GM19395 (cell line): ENCODE data around the gene RASGRP3.
A peak's percentile ranks its signal among the peaks of the same experiment; 100 is the strongest.

ENCODE experiments used
- ATAC-seq: cut with Tn5 transposase; IDR thresholded peaks from one replicate; pipeline ENCODE4 v1.9.1; 2021; ENCODE audit warnings: mild to moderate bottlenecking, moderate library complexity; ENCODE audit not compliant: unreplicated experiment

RASGRP3 gene

DNA sequence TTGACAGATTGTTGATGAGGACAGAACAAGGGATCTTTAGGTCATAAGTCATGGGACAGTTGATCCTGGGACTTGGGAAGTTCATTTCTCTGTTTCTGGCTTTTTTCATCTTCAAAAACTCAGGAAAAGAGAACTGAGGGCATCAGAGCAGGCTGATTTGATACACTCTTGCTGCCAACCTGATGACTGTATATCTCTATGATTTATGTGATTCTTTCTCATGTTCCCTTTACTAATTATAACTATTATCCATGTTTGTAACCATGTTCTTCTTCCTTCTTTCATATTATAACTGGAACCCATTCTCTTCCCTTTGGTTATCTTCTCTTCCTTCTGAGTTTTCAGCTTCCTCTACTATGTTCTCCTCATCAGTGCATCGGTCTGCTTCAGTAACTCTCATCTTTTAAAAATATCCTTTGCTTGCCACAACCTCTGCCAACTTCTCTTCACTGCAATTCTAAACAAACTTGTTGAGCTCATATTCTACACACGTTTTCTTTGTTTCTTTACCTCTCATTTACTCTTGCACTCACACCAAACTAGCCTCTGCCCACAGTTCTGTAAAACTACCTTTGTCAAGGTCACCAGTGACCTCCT, 13.5 kb downstream of the RASGRP3 start:
- no peak for ATAC-seq

DNA sequence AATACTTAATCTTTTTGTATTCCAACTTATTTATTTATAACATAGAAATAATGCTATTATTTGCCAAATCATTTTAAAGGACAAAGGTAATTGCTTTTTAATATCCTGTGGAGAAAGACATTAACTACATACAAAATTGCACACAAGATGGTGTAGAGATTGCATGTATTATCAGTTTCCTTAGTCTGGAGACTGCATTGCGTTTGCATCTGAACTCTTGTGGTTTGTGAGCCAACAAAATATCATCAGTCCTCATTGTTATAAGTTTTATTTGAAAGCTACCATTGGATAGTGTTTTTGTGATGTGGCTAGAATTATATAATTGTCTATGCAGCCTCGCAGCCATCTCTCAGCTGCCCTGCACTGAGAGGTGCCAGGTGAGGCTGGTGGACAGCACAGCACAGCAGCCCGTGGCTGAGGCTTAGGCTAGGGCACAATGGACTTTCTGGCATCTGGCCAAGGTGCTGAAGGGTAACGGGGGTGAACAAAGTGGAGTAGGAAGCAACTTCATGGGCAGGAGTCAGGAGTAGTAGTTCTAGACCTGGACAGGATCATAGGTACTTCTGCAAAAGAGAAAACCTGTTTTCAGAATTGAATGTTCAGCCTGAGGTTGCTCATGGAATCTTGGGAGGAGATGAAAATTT, 15.1 kb downstream of the RASGRP3 start:
- ATAC-seq: no peak

DNA sequence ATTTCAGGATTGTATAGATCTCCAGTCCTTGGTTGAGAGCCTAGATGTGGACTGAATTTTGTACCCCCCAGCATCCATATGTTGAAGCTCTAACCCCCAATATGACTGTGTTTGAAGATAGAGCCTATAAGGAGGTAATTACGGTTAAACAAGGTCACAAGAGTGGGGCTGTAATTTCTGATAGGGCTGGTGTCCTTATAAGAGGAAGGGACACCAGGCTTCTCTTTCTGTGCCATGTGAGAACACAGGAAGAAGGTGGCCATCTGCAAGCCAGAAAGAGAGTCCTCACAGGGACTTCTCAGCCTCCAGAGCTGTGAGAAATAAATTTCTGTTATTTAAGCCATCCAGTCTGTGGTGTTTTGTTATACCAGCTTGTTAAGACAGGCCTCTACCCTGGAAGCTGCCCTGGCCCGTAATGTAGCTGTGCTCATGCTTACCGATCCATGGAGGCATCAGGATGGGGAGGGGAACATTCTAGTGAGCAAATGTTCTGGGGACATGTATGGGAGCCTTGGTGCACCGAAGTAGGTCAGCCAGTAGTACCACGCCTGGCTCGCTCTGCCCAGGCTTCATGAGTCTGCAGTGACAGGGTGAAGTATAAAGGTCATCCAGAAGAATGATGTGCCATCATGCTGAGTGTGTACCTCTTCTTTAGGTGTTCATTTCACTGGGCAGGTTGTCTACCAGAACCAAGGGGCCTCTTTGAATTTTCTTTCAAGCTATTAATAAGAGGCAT, 16.1 kb downstream of the RASGRP3 start:
- ATAC-seq: no peak

DNA sequence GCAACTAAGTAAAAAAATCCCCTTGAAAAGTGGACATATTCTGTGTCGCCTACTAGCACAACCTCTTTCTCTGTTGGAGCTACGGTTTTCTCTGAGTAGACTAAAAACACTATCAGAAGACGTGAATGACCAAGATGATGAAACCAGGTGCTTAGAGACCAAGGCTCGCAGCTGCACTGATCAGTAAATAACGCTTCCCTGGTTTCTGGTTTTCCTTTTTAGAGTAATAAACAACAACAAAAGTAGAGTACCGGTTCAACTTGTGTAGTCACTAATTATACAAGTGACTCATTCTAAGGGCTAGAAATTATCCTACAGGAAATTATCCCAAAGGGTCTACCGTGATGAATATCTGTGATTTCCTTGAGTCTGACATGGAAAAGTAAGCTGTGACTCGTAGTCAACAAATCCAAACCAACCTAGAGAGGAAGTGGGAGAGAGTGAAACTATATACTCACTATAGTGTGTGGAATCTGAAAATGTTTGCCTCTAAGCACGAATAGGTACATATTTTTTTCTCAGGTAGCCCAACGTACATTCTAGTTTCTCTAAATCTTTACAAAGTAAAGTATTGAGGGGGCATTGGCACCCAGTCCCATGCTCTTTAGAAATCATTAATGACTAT, 17.8 kb downstream of the RASGRP3 start:
- ATAC-seq: peak; percentile 67

DNA sequence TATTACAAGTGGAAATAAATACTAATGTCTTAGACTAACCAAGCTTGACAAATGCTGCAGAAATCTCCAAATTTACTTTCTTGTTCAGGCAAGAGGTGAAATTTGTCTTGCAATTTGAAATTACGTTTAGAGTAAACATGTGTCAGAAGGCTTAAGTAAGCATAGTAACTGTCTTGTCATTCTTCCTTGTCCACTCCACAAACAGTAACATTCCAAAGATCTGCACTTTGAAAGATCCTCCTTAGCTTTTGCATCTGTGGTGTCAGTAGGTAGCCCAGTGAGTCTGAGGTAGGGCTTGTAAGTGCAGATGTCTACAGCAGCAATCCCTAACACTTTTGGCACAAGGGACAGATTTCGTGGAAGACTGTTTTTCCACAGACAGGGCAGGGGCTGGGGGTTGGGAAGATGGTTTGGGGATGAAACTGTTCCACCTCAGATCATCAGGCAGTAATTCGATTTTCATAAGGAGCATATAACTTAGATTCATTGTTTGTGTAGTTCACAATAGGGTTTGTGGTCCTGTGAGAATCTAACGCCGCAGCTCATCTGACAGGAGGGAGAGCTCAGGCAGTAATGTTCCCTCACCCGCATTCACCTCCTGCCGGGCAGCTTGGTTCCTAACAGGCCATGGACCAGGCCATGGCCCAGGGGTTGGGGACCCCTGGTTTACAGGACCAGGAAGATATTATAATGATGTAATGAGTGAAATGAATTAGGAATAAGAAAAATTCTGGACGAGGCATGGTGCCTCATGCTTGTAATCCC, 18.6 kb downstream of the RASGRP3 start:
- ATAC-seq: peak; percentile 2

DNA sequence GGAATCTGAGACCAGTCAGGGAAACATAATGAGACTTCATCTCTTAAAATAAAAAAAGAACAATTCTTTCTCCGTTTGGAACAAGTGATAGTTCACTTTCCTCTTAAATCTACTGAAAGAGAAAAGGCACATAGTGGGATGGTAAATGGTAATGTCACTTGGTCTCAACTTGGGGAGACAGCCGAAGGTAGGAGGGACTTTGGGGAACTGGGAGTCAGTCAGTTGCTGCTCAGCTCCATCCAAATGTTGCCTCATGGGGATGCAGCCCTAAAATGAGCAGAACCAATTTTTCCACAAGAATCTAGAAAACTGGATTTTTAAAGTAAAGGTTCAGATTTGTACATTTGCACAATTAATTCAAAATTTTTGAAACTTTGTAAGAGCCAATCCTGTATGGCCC, 19.2 kb downstream of the RASGRP3 start:
- ATAC-seq: no peak

DNA sequence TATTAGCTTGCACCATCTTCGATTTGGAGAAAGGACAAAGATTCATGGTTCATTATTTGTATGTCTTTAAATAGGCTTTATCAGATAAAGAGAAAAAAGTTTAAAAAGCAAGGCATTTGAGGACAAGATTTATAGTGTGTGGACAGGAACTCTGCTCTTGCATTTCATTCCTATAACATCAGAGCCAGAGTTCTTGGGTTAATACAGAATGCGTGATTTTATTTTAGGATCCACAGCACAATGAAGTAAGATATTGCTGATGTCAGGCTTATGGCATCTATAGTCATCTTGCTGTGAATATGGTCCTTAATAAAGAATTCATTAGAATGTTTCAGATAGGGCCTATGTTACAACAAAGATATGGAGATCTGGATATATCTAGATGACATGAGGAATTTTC, 19.7 kb downstream of the RASGRP3 start:
- no peak for ATAC-seq

DNA sequence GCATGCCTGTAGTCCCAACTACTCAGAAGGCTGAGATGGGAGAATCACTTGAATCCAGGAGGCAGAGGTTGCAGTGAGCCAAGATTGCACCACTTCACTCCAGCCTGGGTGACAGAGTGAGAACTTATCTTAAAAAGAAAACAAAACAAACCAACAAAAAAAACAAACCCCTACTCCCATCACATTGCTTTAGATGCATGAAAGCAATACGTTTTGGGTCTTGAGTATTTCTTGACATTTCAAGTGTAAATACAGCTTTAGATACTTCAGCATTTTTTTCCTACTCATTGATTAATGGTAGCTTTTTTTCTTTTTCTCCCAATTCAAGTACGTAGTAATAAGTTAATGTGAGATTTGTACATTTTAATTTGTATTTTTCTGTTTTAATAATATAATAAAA, 20.3 kb downstream of the RASGRP3 start:
- ATAC-seq: no peak

DNA sequence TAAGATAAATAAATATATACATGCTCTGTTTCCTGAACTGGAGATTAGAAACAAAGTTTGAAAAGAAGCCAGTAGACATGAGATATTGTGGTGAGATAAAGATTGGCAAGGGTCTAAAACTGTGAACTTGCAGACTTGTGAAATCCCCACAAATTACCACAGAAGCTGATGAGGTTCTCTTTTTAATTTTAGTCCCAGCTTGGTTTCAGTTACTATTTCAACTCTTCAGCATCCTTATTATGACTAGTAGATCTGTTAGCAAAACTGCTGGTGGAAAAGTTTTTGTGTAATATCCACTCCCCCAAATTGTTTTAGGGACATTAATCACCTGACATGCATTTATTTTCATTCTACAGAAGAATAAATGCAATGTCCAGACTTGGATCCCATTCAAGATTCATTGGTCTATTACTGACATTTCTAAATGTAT, 20.8 kb downstream of the RASGRP3 start:
- peak; percentile 47 for ATAC-seq

DNA sequence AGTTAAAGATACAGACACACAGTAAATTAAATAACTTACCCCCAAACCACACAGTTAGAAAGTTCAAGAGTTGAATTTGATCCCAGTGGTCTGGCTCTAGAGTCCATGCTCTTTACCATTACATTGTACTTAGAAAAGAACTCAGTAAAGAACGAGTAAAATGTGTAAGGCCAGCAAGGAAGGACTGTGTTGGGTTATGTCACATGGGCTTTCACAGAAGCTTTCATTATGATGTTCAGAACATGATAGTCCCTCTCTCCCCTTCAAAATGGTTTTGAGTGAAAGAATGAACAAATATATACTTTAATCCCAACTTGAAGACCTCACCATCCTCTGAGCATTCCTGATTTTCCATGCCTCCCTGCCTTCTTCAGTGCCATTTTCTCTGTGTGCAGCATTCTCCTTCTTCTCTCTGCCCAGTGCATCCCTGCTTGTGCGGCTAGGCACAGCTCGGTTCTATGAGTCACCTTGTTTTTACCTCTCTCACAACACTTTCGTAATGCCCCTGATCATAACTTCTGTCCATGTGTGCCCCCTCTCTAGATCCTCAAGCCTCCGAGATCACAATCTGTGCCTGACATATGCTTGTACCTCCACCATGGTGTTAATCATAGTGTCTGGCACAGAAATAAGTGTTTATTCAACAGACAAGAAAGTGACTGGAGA, 22.0 kb downstream of the RASGRP3 start:
- peak; percentile 32 for ATAC-seq

DNA sequence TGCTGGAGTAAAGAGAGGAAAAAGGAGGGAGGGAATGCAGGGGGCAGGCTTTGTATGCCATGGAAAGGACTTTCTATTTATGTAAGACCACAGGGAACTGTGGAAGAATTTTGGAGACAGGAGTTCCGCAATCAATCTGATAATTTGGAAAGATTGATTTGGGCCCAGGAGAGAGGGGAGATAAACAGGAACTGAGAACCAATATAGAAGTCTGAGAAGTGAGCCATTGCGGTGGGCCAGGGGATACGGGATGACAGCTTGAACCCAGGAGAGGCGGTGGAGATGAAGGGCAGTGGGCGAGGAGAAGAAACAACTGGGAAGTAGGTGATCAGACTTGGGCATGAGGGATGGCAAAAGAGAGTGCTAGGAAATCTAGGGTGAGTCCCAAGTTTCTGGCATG, 23.7 kb downstream of the RASGRP3 start:
- ATAC-seq: no peak

DNA sequence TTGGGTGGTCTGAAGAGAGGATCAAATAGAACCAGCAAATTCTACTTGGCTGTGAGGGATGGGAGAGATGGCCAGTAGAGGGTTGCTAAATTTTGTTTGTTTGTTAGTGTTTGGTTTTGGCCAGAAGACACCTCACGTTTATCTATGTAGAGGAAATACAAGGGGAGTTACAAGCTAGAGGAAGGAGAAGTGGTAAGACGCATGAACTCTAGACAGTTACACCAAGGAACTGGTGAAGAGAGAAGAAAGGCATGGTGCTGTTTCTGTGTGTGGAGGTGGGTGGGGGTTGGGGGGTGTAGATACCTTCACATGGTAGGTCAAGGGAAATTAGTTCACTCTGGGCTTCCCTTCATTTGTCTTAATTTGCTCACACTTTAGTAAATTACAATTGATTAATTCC, 25.6 kb downstream of the RASGRP3 start:
- ATAC-seq: peak; percentile 23

DNA sequence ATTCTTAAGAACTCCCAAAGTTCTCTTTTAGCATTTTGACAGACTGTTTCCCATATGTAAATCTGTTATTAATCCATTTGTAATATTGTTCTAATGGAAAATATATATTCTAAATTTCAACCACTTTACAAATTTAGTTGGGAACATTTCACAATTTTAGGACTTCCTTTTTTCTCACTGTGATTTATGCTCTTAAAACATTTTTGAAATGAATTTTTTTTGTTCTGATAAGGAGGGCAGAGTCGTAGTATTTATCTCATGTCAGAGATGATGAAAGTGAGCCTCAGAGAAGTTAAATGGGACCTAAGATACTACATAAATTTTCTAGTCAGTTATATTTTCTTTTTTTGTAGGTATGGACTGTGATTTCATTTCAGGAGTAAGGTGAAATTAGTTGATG, 26.6 kb downstream of the RASGRP3 start:
- ATAC-seq: no peak

DNA sequence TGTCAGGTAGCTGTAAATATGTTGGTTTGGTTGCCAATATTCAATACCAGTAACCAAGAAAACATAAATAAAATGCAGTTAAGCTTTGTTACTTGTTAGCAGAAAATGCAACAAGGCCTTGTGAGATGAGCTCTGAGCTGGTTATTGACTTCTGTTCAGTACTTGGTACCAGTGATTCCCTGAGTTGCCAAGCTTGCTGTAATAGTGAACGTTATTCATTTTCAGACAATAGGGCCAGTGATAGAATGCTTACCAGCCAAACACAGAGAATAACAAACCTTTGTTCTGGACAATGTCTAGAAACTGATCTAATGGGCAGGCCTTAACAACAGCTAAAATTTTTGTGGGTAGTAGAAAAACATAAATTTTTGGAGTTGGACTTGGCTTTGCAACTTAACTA, 29.5 kb downstream of the RASGRP3 start:
- ATAC-seq: no peak

DNA sequence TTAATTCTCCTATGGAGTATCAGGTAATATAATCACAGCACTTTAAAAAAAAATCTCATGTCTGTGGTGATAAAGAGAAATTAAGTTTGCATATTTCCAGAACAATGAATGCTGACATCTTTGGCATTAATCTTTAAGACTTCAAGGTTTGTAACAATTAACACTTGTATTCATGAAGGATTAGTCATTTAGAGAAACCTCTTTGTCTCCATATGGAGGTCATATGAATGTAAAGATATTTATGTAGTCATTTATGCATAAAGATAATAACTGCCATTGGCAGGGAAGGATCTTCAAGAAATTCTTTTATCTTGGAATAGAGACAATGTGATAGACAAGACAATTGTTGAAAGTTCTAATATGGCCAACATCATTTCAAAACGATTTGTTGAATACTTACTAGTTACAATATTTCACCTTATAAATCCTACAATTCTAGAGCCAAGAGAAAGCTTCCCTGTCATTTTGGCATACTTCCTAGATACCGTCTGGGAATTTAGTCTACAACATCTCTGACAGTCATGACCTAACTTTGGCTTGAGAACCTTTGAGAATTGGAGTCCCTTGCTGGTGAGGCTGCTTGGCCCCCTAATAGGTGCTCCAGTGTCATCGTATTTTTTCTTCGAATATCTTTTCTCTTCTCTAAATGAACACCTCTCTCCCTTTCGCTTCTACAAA, 33.6 kb downstream of the RASGRP3 start:
- no peak for ATAC-seq

DNA sequence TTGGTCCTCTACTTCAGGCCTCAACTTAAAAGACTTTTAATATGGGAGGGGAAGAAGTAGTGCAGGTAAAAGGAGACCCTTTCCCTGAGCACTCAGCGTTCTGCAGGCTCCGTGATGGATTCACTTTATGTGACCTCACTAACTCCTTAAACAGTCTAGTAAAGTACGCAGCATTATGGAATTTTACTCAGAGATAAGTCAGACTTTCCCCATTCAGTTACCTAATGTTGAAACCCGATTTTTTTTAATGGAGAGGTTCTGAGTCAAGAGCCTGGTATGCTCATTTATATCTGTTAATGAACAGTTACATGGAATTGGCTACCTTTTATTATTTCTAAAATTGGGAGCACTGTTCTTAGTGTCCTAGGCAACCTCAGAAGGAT, 34.1 kb downstream of the RASGRP3 start:
- ATAC-seq: no peak

DNA sequence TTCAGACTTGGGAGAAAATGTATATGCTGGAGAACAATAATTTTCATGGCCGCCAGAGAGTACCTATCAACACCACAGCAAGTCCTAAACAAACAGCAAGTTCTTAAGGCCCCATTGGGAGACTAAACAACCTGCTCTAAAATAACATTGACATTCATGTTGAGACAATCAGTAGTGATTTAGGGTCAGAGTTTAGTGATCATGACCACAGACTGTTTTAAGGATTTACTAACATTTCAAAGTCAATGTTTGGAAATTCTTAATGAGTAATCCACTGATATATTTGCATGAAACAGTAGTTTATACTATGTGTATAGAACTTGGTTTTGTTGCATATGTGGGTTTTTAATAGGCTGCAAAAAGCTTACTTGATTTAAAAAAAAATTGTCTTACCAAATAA, 34.7 kb downstream of the RASGRP3 start:
- no peak for ATAC-seq

DNA sequence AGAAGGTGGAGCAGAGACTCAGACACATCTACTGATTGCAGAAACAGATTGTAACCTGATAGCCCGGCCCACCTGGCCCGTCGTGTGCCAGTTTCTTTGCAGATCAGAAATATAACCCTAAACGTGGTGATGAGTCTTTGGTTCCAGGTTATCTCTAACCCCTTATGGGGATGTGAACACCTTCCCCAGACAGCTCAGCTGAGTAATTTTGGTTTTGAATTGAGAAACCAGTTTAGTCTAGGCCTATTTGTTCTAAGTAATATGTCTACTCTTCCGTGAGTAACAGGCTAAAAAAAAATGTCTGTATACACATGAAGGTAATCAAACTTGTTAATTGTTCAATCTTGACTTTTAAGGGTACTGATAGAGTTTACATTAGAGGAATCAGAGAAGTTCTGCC, 35.7 kb downstream of the RASGRP3 start:
- ATAC-seq: no peak

DNA sequence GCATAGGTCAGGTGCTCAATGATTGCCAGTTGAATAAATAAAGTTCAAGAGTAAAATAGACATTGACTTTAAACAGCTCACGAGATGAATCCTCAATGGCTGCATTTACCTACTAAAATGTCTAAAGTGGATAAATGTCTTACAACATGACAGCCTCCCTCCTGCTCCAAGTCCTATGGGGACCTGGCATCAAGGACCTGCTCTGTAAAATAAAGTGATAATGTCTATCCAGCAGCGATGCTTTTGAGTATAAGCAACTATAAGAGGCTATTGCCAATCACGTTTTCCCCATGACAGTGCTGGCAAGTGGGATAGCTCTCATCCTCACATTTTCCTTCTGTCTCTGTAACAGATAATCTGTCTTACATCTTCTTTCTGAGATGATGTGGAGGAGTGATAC, 37.0 kb downstream of the RASGRP3 start:
- no peak for ATAC-seq

DNA sequence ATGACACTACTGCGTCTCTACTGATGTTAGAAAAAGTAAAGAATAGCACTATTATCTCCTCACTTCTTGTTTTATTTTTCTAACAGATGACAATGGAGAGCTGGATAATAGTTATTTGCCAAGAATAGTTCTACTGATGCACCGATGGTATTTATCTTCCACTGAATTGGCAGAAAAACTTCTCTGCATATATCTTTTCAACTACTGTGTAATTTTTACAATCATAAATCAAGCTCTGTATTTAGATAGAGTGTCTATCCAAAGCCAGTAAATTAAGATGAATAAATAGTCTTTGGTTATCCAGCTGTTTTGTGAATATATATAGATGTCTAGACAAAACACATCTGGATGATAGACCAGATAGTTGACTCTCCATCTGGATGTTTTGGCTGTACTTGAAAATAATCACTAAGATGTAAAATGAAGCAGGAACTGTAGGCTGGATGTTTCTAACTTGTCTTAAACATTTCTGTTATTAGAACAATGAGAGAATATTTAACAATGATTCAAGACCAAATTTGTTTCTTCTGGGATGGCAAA, 40.1 kb downstream of the RASGRP3 start:
- no peak for ATAC-seq
